ENCODE measurements around the gene TMEM95.

GRCh38 chr17:7404737-7405349, 49.9 kb downstream of the TMEM95 start:
- no peak for TF ChIP-seq CTCF (conservative IDR thresholded peaks at IDR 0.05 in 1 of 2, IDR thresholded peaks at IDR 0.05 in 1 of 2; ENCODE audit: low read depth in 1 of 2, low read length in 2 of 2)
- no peak for TF ChIP-seq EZH2 (IDR thresholded peaks at IDR 0.05; ENCODE audit: low read length, missing control alignments)
